BLaER1 treated with 17β-estradiol and CSF1 and Interleukin-3, amounts not matched to agents 10 nM and 100 nM (cell line): ENCODE results near the gene MAFB.

ENCODE experiments used
- H3K27ac ChIP-seq, 11 experiments: shearing (Covaris generic); formaldehyde crosslinking; 2 replicates each; pipeline ENCODE4 v1.8.1; 2022
- H3K27me3 ChIP-seq, 11 experiments: shearing (Covaris generic); formaldehyde crosslinking; 2 replicates each; pipeline ENCODE4 v1.8.1; 2022
- H3K36me3 ChIP-seq, 11 experiments: shearing (Covaris generic); formaldehyde crosslinking; 2 replicates each; pipeline ENCODE4 v1.8.1; 2022
- H3K4me1 ChIP-seq, 10 experiments: shearing (Covaris generic); formaldehyde crosslinking; 2 replicates each; pipeline ENCODE4 v1.8.1; 2022
- H3K4me2 ChIP-seq, 11 experiments: shearing (Covaris generic); formaldehyde crosslinking; 2 replicates each; pipeline ENCODE4 v1.8.1; 2022
- H3K4me3 ChIP-seq, 10 experiments: shearing (Covaris generic); formaldehyde crosslinking; 2 replicates each; pipeline ENCODE4 v1.8.1; 2022
- H3K9ac ChIP-seq, 11 experiments: shearing (Covaris generic); formaldehyde crosslinking; 2 replicates each; pipeline ENCODE4 v1.8.1; 2022
- H3K9me3 ChIP-seq, 11 experiments: shearing (Covaris generic); formaldehyde crosslinking; replicated peaks in 1 of 11; 2 replicates each; pipeline ENCODE4 v1.8.1; 2022
- H4K20me1 ChIP-seq, 11 experiments: shearing (Covaris generic); formaldehyde crosslinking; 2 replicates each; pipeline ENCODE4 v1.8.1; 2022
- Cebpa-rat ChIP-seq, 11 experiments: shearing (Covaris generic); IDR thresholded peaks; 2 replicates each; pipeline ENCODE4 v1.8.1; 2022

MAFB gene

GRCh38 chr20:40710603-40711002 is 21.6 kb upstream of the MAFB start:
- no peaks in the 10 kb centered on the region for H3K36me3 ChIP-seq
- TF ChIP-seq Cebpa-rat (IDR thresholded peaks at IDR 0.05), result no peak
- no peak overlapping the region for H3K4me3 ChIP-seq
- no peak overlapping the region for H3K4me2 ChIP-seq
- H3K9me3 ChIP-seq, result no peaks in the 10 kb centered on the region
- no peak overlapping the region for H3K27ac ChIP-seq
- peaks cover 0 to 22% (median 9%) of the 10 kb centered on the region in 10 experiments; a peak in 14 of 20 replicates for H3K4me1 ChIP-seq
- no peaks in the 10 kb centered on the region for H4K20me1 ChIP-seq
- no peak overlapping the region for H3K9ac ChIP-seq
- no peaks in the 10 kb centered on the region for H3K27me3 ChIP-seq

- H3K9ac ChIP-seq, result no peak overlapping the region
- H4K20me1 ChIP-seq, result no peaks in the 10 kb centered on the region
- no peaks in the 10 kb centered on the region for H3K36me3 ChIP-seq
- H3K27ac ChIP-seq, result no peak overlapping the region
- H3K4me2 ChIP-seq, result no peak overlapping the region
- no peaks in the 10 kb centered on the region for H3K9me3 ChIP-seq
- H3K4me1 ChIP-seq, result peaks cover 0 to 20% (median 9%) of the 10 kb centered on the region in 10 experiments; a peak in 17 of 20 replicates
- no peak overlapping the region for H3K4me3 ChIP-seq
- no peaks in the 10 kb centered on the region for H3K27me3 ChIP-seq
- no peak for TF ChIP-seq Cebpa-rat (IDR thresholded peaks at IDR 0.05)
Observed at GRCh38 chr20:40706977-40707582, 18.0 kb upstream of the MAFB start.

DNA sequence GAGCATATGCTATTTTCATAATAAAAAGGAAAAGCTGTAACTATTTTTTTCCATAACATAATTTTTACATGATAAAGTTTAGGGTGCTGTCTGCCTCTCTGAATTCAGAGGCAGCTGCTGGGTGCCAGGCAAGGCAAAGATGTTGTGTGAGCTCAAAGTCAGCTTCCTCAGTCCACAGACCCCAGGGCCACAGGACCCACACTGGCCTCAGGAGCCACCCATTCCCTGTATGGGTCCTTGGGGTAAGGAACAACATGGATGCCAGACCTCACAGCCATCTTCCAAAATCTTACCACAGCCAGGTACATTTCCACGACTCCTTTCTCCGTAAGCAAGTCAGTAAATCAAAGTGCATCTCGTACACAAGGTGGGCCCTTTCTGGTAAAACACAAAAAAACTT is 16.4 kb upstream of the MAFB start:
- no peak overlapping the region for H3K4me3 ChIP-seq
- H3K9ac ChIP-seq, result no peak overlapping the region
- H3K27me3 ChIP-seq, result no peaks in the 10 kb centered on the region
- no peak overlapping the region for H3K27ac ChIP-seq
- no peaks in the 10 kb centered on the region for H3K9me3 ChIP-seq
- H4K20me1 ChIP-seq, result no peaks in the 10 kb centered on the region
- no peaks in the 10 kb centered on the region for H3K36me3 ChIP-seq
- TF ChIP-seq Cebpa-rat (IDR thresholded peaks at IDR 0.05), result no peak
- H3K4me2 ChIP-seq, result no peak overlapping the region
- H3K4me1 ChIP-seq, result peaks cover 0 to 20% (median 9%) of the 10 kb centered on the region in 10 experiments; a peak in 17 of 20 replicates

- Histone ChIP-seq H3K4me3 (no peak overlapping the region), H3K9ac (no peak overlapping the region), H3K4me1 (peaks cover 0 to 20% (median 9%) of the 10 kb centered on the region in 10 experiments; a peak in 17 of 20 replicates), H3K27me3 (no peaks in the 10 kb centered on the region), H3K36me3 (no peaks in the 10 kb centered on the region), H3K9me3 (no peaks in the 10 kb centered on the region), H3K27ac (no peak overlapping the region), H4K20me1 (no peaks in the 10 kb centered on the region), H3K4me2 (peak overlapping the region in 3 of 11 experiments; percentile 58 to 72 (median 63); a peak in 6 of 22 replicates)
- TF ChIP-seq Cebpa-rat (IDR thresholded peaks at IDR 0.05), result no peak
Observed at GRCh38 chr20:40704828-40705227, 15.8 kb upstream of the MAFB start.

- Histone ChIP-seq H3K36me3 (no peaks in the 10 kb centered on the region), H3K4me3 (no peak overlapping the region), H3K4me1 (peaks cover 0 to 21% (median 9%) of the 10 kb centered on the region in 10 experiments; a peak in 17 of 20 replicates), H3K27ac (peak overlapping the region in 1 of 11 experiments; percentile 6; a peak in 1 of 22 replicates), H3K9me3 (no peaks in the 10 kb centered on the region), H4K20me1 (no peaks in the 10 kb centered on the region), H3K9ac (no peak overlapping the region), H3K4me2 (peak overlapping the region in 4 of 11 experiments; percentile 6 to 72 (median 60); a peak in 7 of 22 replicates), H3K27me3 (no peaks in the 10 kb centered on the region)
- no peak for TF ChIP-seq Cebpa-rat (IDR thresholded peaks at IDR 0.05)
Observed at GRCh38 chr20:40703975-40704530, 15.0 kb upstream of the MAFB start.

GRCh38 chr20:40702504-40702903 is 13.5 kb upstream of the MAFB start:
- H3K4me2 ChIP-seq, result no peak overlapping the region
- no peaks in the 10 kb centered on the region for H3K27me3 ChIP-seq
- no peaks in the 10 kb centered on the region for H3K9me3 ChIP-seq
- H3K4me1 ChIP-seq, result peaks cover 0 to 36% (median 0%) of the 10 kb centered on the region in 10 experiments; a peak in 8 of 20 replicates
- no peak overlapping the region for H3K4me3 ChIP-seq
- no peaks in the 10 kb centered on the region for H4K20me1 ChIP-seq
- no peak overlapping the region for H3K27ac ChIP-seq
- no peak for TF ChIP-seq Cebpa-rat (IDR thresholded peaks at IDR 0.05)
- no peaks in the 10 kb centered on the region for H3K36me3 ChIP-seq
- no peak overlapping the region for H3K9ac ChIP-seq

GRCh38 chr20:40698744-40699143 is 9.7 kb upstream of the MAFB start:
- H3K36me3 ChIP-seq, result no peaks in the 10 kb centered on the region
- peak overlapping the region in 2 of 11 experiments; percentile 84 to 91; a peak in 4 of 22 replicates for H3K4me2 ChIP-seq
- H3K27ac ChIP-seq, result no peak overlapping the region
- peaks cover 0 to 50% (median 0%) of the 10 kb centered on the region in 10 experiments; a peak in 7 of 20 replicates for H3K4me1 ChIP-seq
- H3K9ac ChIP-seq, result no peak overlapping the region
- H3K9me3 ChIP-seq, result no peaks in the 10 kb centered on the region
- TF ChIP-seq Cebpa-rat (IDR thresholded peaks at IDR 0.05), result 0 out of 22 replicates have a peak, but pooled peaks of 1 of the 11 experiments have one; percentile 27
- no peak overlapping the region for H3K4me3 ChIP-seq
- peaks cover 6 to 26% (median 19%) of the 10 kb centered on the region in 11 experiments for H3K27me3 ChIP-seq
- no peaks in the 10 kb centered on the region for H4K20me1 ChIP-seq

GRCh38 chr20:40698281-40698680 is 9.2 kb upstream of the MAFB start:
- no peaks in the 10 kb centered on the region for H3K36me3 ChIP-seq
- peaks cover 11 to 31% (median 24%) of the 10 kb centered on the region in 11 experiments for H3K27me3 ChIP-seq
- no peak for TF ChIP-seq Cebpa-rat (IDR thresholded peaks at IDR 0.05)
- peaks cover 0 to 47% (median 0%) of the 10 kb centered on the region in 10 experiments; a peak in 7 of 20 replicates for H3K4me1 ChIP-seq
- H3K9me3 ChIP-seq, result no peaks in the 10 kb centered on the region
- no peak overlapping the region for H3K4me3 ChIP-seq
- peak overlapping the region in 1 of 11 experiments; percentile 49; a peak in 1 of 22 replicates for H3K9ac ChIP-seq
- no peak overlapping the region for H3K27ac ChIP-seq
- peak overlapping the region in 3 of 11 experiments; percentile 77 to 91 (median 84); a peak in 6 of 22 replicates for H3K4me2 ChIP-seq
- no peaks in the 10 kb centered on the region for H4K20me1 ChIP-seq

GRCh38 chr20:40697541-40697940 is 8.5 kb upstream of the MAFB start:
- H3K9me3 ChIP-seq, result peaks cover 0 to 5% (median 0%) of the 10 kb centered on the region in 11 experiments; a peak in 8 of 22 replicates

More at GRCh38 chr20:40697541-40697940, 8.5 kb upstream of the MAFB start:
- Histone ChIP-seq H3K4me3 (no peak overlapping the region), H3K9ac (peak overlapping the region in 3 of 11 experiments; percentile 32 to 49 (median 40); a peak in 4 of 22 replicates), H3K27me3 (peaks cover 18 to 38% (median 31%) of the 10 kb centered on the region in 11 experiments), H3K4me1 (peaks cover 0 to 53% (median 0%) of the 10 kb centered on the region in 10 experiments; a peak in 7 of 20 replicates), H3K36me3 (no peaks in the 10 kb centered on the region), H4K20me1 (peaks cover 0 to 3% (median 0%) of the 10 kb centered on the region in 11 experiments; a peak in 1 of 22 replicates), H3K4me2 (peak overlapping the region in 4 of 11 experiments; percentile 31 to 91 (median 80); a peak in 7 of 22 replicates), H3K27ac (peak overlapping the region in 3 of 11 experiments; percentile 21 to 64 (median 51); a peak in 5 of 22 replicates)
- no peak for TF ChIP-seq Cebpa-rat (IDR thresholded peaks at IDR 0.05)
